DOHH2 (cell line): Measurements from ENCODE around the gene ANGEL1.

Source experiments
- H3F3A ChIP-seq: fragments of 200-600 bp; sonication (generic), shearing (Covaris generic); 2 replicates; pipeline ENCODE4 v1.6.0; 2016; ENCODE audit warnings: antibody characterized with exemption, mild to moderate bottlenecking; ENCODE audit not compliant: control insufficient read depth, insufficient read depth
- H3K27ac ChIP-seq: fragments of 200-600 bp; sonication (generic); 2 replicates; pipeline ENCODE4 v1.5.1; 2014; ENCODE audit warnings: low read depth, mild to moderate bottlenecking, low read length, moderate library complexity
- H3K27me3 ChIP-seq: fragments of 200-600 bp; sonication (generic); 2 replicates; pipeline ENCODE4 v1.6.1; 2014; ENCODE audit warnings: mild to moderate bottlenecking, low read length, mixed read lengths; ENCODE audit not compliant: control insufficient read depth
- H3K36me3 ChIP-seq: fragments of 200-600 bp; sonication (generic); 2 replicates; pipeline ENCODE4 v1.6.1; 2014; ENCODE audit warnings: mild to moderate bottlenecking, low read length, moderate library complexity, mixed read lengths; ENCODE audit not compliant: control insufficient read depth
- H3K4me1 ChIP-seq: fragments of 200-600 bp; sonication (generic); 2 replicates; pipeline ENCODE4 v1.6.1; 2014; ENCODE audit warnings: mild to moderate bottlenecking, low read length, mixed read lengths; ENCODE audit not compliant: control insufficient read depth
- H3K4me2 ChIP-seq: fragments of 200-600 bp; sonication (generic); 2 replicates; pipeline ENCODE4 v1.6.0; 2014; ENCODE audit warnings: mild to moderate bottlenecking, low read length, moderate library complexity
- H3K4me3 ChIP-seq: fragments of 200-600 bp; sonication (generic); 2 replicates; pipeline ENCODE4 v1.5.1; 2014; ENCODE audit warnings: mild to moderate bottlenecking, low read length, mixed read lengths
- H3K79me2 ChIP-seq: fragments of 200-600 bp; sonication (generic); 2 replicates; pipeline ENCODE4 v1.6.1; 2014; ENCODE audit warnings: mild to moderate bottlenecking, low read length, mixed read lengths; ENCODE audit not compliant: control insufficient read depth
- H3K9me2 ChIP-seq: fragments of 200-600 bp; sonication (generic); replicated peaks from 2 replicates; pipeline ENCODE4 v1.6.1; 2014; ENCODE audit warnings: mild to moderate bottlenecking, low read length, mixed read lengths; ENCODE audit not compliant: control insufficient read depth
- H3K9me3 ChIP-seq: fragments of 200-600 bp; sonication (generic); 2 replicates; pipeline ENCODE4 v1.6.1; 2014; ENCODE audit warnings: antibody characterized with exemption, low read length, mixed read lengths; ENCODE audit not compliant: control insufficient read depth, insufficient read depth
- H4K20me1 ChIP-seq: fragments of 200-600 bp; sonication (generic); 2 replicates; pipeline ENCODE4 v1.6.0; 2014; ENCODE audit warnings: low read depth, mild to moderate bottlenecking, antibody characterized with exemption, low read length, moderate library complexity; ENCODE audit not compliant: control insufficient read depth, insufficient read depth
- EZH2phosphoT487 ChIP-seq: fragments of 200-600 bp; sonication (generic); IDR thresholded peaks from 2 replicates; pipeline ENCODE4 v1.6.1; 2017; ENCODE audit warnings: borderline replicate concordance, mild to moderate bottlenecking, antibody characterized with exemption, low read length, moderate library complexity, mixed read lengths
- TF ChIP-seq, protein P1 (sequence below): fragments of 200-600 bp; sonication (generic); IDR thresholded peaks from one replicate; pipeline ENCODE4 v1.5.1; 2014; ENCODE audit warnings: antibody characterized with exemption, mild to moderate bottlenecking, low read depth, low read length; ENCODE audit not compliant: poor library complexity, severe bottlenecking

Gene ANGEL1

DNA sequence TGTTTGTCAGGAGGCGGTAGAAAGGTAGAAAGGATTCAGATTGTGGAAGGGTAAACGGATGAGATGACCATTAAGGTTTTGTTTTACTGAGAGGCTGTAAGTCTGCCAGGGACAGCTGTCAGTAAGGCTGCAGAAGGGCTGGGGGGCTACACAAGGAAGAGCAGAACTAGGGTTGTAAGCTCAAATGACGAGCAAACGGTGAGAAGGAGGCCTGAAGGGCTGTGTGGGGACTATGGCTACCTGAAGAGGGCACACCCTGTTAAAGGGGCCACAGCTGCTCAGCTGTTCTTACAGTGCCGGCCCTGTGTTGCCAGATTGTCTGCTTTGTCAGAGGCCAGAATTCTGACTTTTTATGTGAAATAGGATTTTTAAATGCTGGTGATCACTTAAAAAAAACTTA, 32.3 kb downstream of the ANGEL1 start:
- H3K4me1 ChIP-seq = no peaks in the 10 kb centered on the region
- H3K4me2 ChIP-seq = no peak overlapping the region
- H3F3A ChIP-seq = no peaks in the 10 kb centered on the region
- H3K9me3 ChIP-seq = no peaks in the 10 kb centered on the region
- H3K27me3 ChIP-seq = no peaks in the 10 kb centered on the region
- H3K79me2 ChIP-seq = no peaks in the 10 kb centered on the region
- no peaks in the 10 kb centered on the region for H4K20me1 ChIP-seq
- H3K27ac ChIP-seq = no peak overlapping the region
- TF ChIP-seq EZH2phosphoT487 = no peak
- TF ChIP-seq, protein P1, sequence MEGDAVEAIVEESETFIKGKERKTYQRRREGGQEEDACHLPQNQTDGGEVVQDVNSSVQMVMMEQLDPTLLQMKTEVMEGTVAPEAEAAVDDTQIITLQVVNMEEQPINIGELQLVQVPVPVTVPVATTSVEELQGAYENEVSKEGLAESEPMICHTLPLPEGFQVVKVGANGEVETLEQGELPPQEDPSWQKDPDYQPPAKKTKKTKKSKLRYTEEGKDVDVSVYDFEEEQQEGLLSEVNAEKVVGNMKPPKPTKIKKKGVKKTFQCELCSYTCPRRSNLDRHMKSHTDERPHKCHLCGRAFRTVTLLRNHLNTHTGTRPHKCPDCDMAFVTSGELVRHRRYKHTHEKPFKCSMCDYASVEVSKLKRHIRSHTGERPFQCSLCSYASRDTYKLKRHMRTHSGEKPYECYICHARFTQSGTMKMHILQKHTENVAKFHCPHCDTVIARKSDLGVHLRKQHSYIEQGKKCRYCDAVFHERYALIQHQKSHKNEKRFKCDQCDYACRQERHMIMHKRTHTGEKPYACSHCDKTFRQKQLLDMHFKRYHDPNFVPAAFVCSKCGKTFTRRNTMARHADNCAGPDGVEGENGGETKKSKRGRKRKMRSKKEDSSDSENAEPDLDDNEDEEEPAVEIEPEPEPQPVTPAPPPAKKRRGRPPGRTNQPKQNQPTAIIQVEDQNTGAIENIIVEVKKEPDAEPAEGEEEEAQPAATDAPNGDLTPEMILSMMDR = no peak
- H3K36me3 ChIP-seq = peaks cover 23% of the 10 kb centered on the region
- no peaks in the 10 kb centered on the region for H3K9me2 ChIP-seq
- no peak overlapping the region for H3K4me3 ChIP-seq

DNA sequence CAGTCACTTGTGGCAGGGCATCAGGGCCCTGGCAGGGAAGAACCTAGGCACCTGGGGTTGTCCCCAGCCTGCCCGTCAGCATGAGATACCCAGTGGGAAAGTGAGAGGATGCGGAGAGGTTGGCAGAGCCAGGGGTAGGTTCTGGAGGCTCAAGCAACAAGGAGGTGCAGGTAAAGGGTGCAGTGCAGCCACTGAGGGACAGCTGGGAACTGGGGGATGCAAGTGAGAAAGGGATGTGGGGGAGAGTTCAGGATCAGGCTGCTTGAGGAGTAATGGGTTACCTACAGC, 32.7 kb downstream of the ANGEL1 start:
- Histone ChIP-seq H3K4me2 (no peak overlapping the region), H3K27ac (no peak overlapping the region), H3F3A (no peaks in the 10 kb centered on the region), H3K79me2 (no peaks in the 10 kb centered on the region), H3K27me3 (no peaks in the 10 kb centered on the region), H3K9me3 (no peaks in the 10 kb centered on the region), H3K4me3 (no peak overlapping the region), H4K20me1 (no peaks in the 10 kb centered on the region), H3K4me1 (no peaks in the 10 kb centered on the region), H3K9me2 (no peaks in the 10 kb centered on the region), H3K36me3 (peaks cover 21% of the 10 kb centered on the region)
- TF ChIP-seq, protein P1 = no peak
- no peak for TF ChIP-seq EZH2phosphoT487

DNA sequence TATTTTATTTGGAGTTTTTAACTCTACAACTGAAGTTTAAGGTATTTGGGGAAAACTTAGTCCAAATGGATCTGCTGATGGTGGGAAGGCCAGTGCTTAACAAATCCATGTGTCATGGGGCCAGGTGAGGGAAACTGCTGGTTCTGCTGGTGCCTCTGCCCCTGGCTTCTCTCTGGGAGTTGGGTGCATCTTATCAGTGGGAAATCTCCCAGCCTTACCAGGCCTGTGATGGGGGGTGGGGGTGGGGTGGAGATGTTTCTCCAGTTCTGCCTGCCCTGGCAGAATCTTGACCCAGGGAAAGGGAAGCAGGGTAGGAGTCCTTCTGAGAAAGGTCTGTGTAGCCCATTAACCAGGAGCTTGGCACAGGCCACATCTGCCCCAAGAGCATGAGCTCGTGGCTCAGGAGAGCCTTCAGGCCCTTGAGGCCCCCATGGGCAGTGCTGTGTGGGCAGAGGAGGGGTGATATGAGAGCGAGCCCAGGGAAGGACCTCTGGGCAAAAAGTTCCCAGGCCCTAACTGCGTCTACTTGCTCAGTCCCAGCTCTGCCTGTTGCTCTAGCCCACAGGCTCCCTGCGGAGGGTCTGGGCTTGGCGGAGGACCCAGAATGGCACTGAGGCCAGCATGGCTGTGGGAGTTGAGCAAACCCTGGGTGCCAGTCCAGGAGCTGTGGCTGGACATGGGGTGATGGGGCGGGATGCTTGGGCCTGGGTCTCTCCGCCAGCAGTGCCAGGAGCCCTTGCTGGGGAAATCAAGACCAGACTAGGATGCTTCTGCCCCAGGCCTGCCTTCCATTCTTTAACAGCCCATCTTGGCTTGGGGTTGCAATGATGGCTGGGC, 33.2 kb downstream of the ANGEL1 start:
- no peaks in the 10 kb centered on the region for H3K27me3 ChIP-seq

More for the DNA sequence above, 33.2 kb downstream of the ANGEL1 start:
- no peaks in the 10 kb centered on the region for H3K9me3 ChIP-seq
- TF ChIP-seq, protein P1 = no peak
- no peak for TF ChIP-seq EZH2phosphoT487
- H3K4me1 ChIP-seq = no peaks in the 10 kb centered on the region
- H3K36me3 ChIP-seq = peaks cover 17% of the 10 kb centered on the region
- H3K4me2 ChIP-seq = no peak overlapping the region
- H3K27ac ChIP-seq = no peak overlapping the region
- H3K79me2 ChIP-seq = no peaks in the 10 kb centered on the region
- H3F3A ChIP-seq = no peaks in the 10 kb centered on the region
- no peaks in the 10 kb centered on the region for H4K20me1 ChIP-seq
- H3K4me3 ChIP-seq = no peak overlapping the region
- no peaks in the 10 kb centered on the region for H3K9me2 ChIP-seq
